Aorta (tissue), 5 donors: Measurements from ENCODE around the gene CHST11. TPM values are rescaled to one million over a fixed set of nuclear protein-coding genes. Genes with fewer than 3 reads are reported as not detected.
A peak's percentile ranks its signal among the peaks of the same experiment; 100 is the strongest.

Experiments used
- ATAC-seq: fragments of 200-7000 bp; cut with Tn5 transposase; one replicate; pipeline ENCODE4 v1.9.1; 2022; ENCODE audit warnings: moderate library complexity; ENCODE audit not compliant: low FRiP score
- DNase-seq, 2 donors: peaks; one replicate each; pipeline ENCODE4 v3.0.0-alpha.2; 2020
- H3K27ac ChIP-seq, 2 donors: one replicate each; pipeline ENCODE4 v1.5.1; 2013; ENCODE audit warnings: low read length in 2 of 2, mild to moderate bottlenecking in 2 of 2, moderate library complexity in 2 of 2, control low read depth in 1 of 2, inconsistent platforms in 1 of 2, low read depth in 1 of 2
- H3K27me3 ChIP-seq, 2 donors: one replicate each; pipeline ENCODE4 v1.6.1; 2013; ENCODE audit warnings: control low read depth in 1 of 2, low read length in 1 of 2, mild to moderate bottlenecking in 1 of 2, moderate library complexity in 1 of 2; ENCODE audit not compliant: insufficient read depth in 2 of 2, control insufficient read depth in 1 of 2
- H3K36me3 ChIP-seq, 2 donors: one replicate each; pipeline ENCODE4 v1.6.1; 2013; ENCODE audit warnings: control low read depth in 1 of 2, low read length in 1 of 2, mild to moderate bottlenecking in 1 of 2; ENCODE audit not compliant: insufficient read depth in 2 of 2, control insufficient read depth in 1 of 2
- H3K4me1 ChIP-seq, 2 donors: one replicate each; pipeline ENCODE4 v1.6.1; 2013; ENCODE audit warnings: low read length in 2 of 2, control low read depth in 1 of 2, mild to moderate bottlenecking in 1 of 2, moderate library complexity in 1 of 2; ENCODE audit not compliant: insufficient read depth in 2 of 2, control insufficient read depth in 1 of 2
- H3K4me3 ChIP-seq, 2 donors: one replicate each; pipeline ENCODE4 v1.5.1; 2013; ENCODE audit warnings: low read length in 2 of 2, control low read depth in 1 of 2, mild to moderate bottlenecking in 1 of 2
- H3K9me3 ChIP-seq: one replicate; pipeline ENCODE4 v1.6.1; 2013; ENCODE audit warnings: mild to moderate bottlenecking, low read length; ENCODE audit not compliant: control insufficient read depth
- WGBS, 2 donors: extraction: QIAGEN DNeasy Blood & Tissue Kit; methylation state at CpG; one replicate each; pipeline ENCODE4 v1.1.7; 2013; 5-methylcytosine and 5-hydroxymethylcytosine counted together
- intact Hi-C, 2 donors: fragments of 100-400 bp; cut with DNase I; formaldehyde crosslinking; loops; one replicate each; pipeline versions ENCODE4 v1.14.2 to v1.15.0; 2022
- polyA plus RNA-seq, 2 donors: library from polyadenylated mRNA; stranded (reverse); fragments of 200-250 nt; gene quantifications; one replicate each; pipeline ENCODE4 v1.2.3, GENCODE V29; 2013
- total RNA-seq, 2 donors: library from RNA; stranded (reverse); fragmentation: NEBNext Ultra II Directional; extraction: Animal tissue kit (Norgen Biotek cat#: 25700); gene quantifications; one replicate each; pipeline ENCODE4 v1.2.1, GENCODE V29; 2021
- donor health status: healthy with polysubstance abuse.
- donor health status: Bipolar disorder and iron deficiency.
- donor health status: DM: no; HTN: no; CAD: no.
- donor health status: DM: no; HTN: no; CAD: no.
- donor health status: DM: yes; HTN: yes; CAD: no.

The CHST11 gene
- total and polyA plus RNA-seq, 4 donors: 2.1 to 31.0 (median 15.7) TPM

- intact Hi-C loops: loop anchor here (5.0 kb wide), 2 partner anchors 40 to 335 kb away; partner anchors contain the start of gene CHST11 (in 1 of the 2)
- H3K27me3 ChIP-seq: no peaks in the 10 kb centered on the region
- H3K27ac ChIP-seq: peak overlapping the region in 1 of 2 donors; percentile 47
- H3K9me3 ChIP-seq: no peaks in the 10 kb centered on the region
- WGBS, 2 donors: 4 to 6% methylated on average over 4 of the region's 4 CpGs
- peaks cover 0 to 5% of the 10 kb centered on the region in 2 donors for H3K4me1 ChIP-seq
- ATAC-seq (peak; percentile 93), DNase-seq (peak in 1 of 2 donors; percentile 52)
- H3K4me3 ChIP-seq: no peak overlapping the region
- H3K36me3 ChIP-seq: no peaks in the 10 kb centered on the region
These were observed 335.8 kb downstream of the CHST11 start for GRCh38 chr12:104792570-104792969.

- intact Hi-C loops: loop anchor here (5.0 kb wide), 2 partner anchors 41 to 336 kb away; partner anchors contain the start of gene CHST11 (in 1 of the 2)
- H3K4me3 ChIP-seq: no peak overlapping the region
- peak overlapping the region in 1 of 2 donors; percentile 47 for H3K27ac ChIP-seq
- DNase-seq (peak in 1 of 2 donors; percentile 67), ATAC-seq (peak; percentile 59)
- no peaks in the 10 kb centered on the region for H3K9me3 ChIP-seq
- 9 to 10% methylated on average over 3 of the region's 3 CpGs for WGBS, 2 donors
- H3K36me3 ChIP-seq: no peaks in the 10 kb centered on the region
- H3K27me3 ChIP-seq: no peaks in the 10 kb centered on the region
- H3K4me1 ChIP-seq: peaks cover 0 to 5% of the 10 kb centered on the region in 2 donors
These were observed 336.5 kb downstream of the CHST11 start for GRCh38 chr12:104793285-104793684.

- H3K9me3 ChIP-seq: no peaks in the 10 kb centered on the region
- peaks cover 0 to 5% of the 10 kb centered on the region in 2 donors for H3K4me1 ChIP-seq
- DNase-seq: no peak
- intact Hi-C loops: loop anchor here (5.0 kb wide), 2 partner anchors 42 to 337 kb away; partner anchors contain the start of gene CHST11 (in 1 of the 2)
- no peak overlapping the region for H3K27ac ChIP-seq
- H3K27me3 ChIP-seq: no peaks in the 10 kb centered on the region
- H3K36me3 ChIP-seq: no peaks in the 10 kb centered on the region
- WGBS, 2 donors: 99 to 100% methylated on average over 1 of the region's 1 CpG
- no peak overlapping the region for H3K4me3 ChIP-seq
- no peak for ATAC-seq
These were observed 337.2 kb downstream of the CHST11 start for GRCh38 chr12:104793968-104794367.

GRCh38 chr12:104796475-104796862, 339.7 kb downstream of the CHST11 start:
- Histone ChIP-seq H3K4me1 (peaks cover 0 to 5% of the 10 kb centered on the region in 2 donors), H3K36me3 (no peaks in the 10 kb centered on the region), H3K9me3 (no peaks in the 10 kb centered on the region), H3K27ac (no peak overlapping the region), H3K4me3 (no peak overlapping the region), H3K27me3 (no peaks in the 10 kb centered on the region)
- ATAC-seq: no peak
- DNase-seq: no peak
- intact Hi-C loops: no loop called here

GRCh38 chr12:104799458-104799857, 342.7 kb downstream of the CHST11 start:
- Histone ChIP-seq H3K4me1 (peaks cover 0 to 3% of the 10 kb centered on the region in 2 donors), H3K36me3 (no peaks in the 10 kb centered on the region), H3K4me3 (no peak overlapping the region), H3K27ac (no peak overlapping the region), H3K27me3 (no peaks in the 10 kb centered on the region), H3K9me3 (no peaks in the 10 kb centered on the region)
- 95 to 98% methylated on average over 1 of the region's 1 CpG for WGBS, 2 donors
- intact Hi-C loops: no loop called here
- ATAC-seq: no peak
- no peak for DNase-seq

GRCh38 chr12:104801005-104801404, 344.3 kb downstream of the CHST11 start:
- H3K27ac ChIP-seq: no peak overlapping the region
- DNase-seq (no peak), ATAC-seq (no peak)
- 88 to 91% methylated on average over 4 of the region's 4 CpGs for WGBS, 2 donors
- no peaks in the 10 kb centered on the region for H3K4me1 ChIP-seq
- no peaks in the 10 kb centered on the region for H3K9me3 ChIP-seq
- no peaks in the 10 kb centered on the region for H3K27me3 ChIP-seq
- H3K4me3 ChIP-seq: no peak overlapping the region
- H3K36me3 ChIP-seq: no peaks in the 10 kb centered on the region
- intact Hi-C loops: no loop called here

DNA sequence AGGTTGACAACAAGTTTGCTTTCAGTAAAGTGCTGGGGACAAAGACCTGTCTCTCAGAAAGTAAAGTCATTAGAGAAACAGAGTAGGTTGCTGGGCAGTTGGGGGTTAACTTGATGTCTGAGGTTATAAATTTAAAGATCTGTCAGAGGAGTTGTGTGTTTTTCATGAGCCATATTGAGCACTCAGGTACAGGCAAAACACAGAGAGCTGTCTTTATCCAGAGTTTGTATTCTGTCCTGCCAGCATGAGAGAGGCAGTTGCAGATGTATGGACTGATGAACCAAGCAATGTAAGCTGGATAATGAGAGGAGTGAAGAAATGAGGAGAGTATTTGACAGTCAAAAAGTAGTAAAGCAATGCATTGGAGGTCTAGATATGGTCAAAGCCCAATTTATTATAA, 344.7 kb downstream of the CHST11 start:
- ATAC-seq (no peak), DNase-seq (no peak)
- no peak overlapping the region for H3K4me3 ChIP-seq
- no peak overlapping the region for H3K27ac ChIP-seq
- no peaks in the 10 kb centered on the region for H3K27me3 ChIP-seq
- H3K9me3 ChIP-seq: no peaks in the 10 kb centered on the region
- intact Hi-C loops: no loop called here
- H3K36me3 ChIP-seq: no peaks in the 10 kb centered on the region
- H3K4me1 ChIP-seq: no peaks in the 10 kb centered on the region

GRCh38 chr12:104802208-104802607, 345.5 kb downstream of the CHST11 start:
- no peaks in the 10 kb centered on the region for H3K4me1 ChIP-seq
- H3K4me3 ChIP-seq: no peak overlapping the region
- intact Hi-C loops: no loop called here
- H3K27me3 ChIP-seq: no peaks in the 10 kb centered on the region
- H3K9me3 ChIP-seq: no peaks in the 10 kb centered on the region
- WGBS, 2 donors: 37 to 40% methylated on average over 3 of the region's 3 CpGs
- no peaks in the 10 kb centered on the region for H3K36me3 ChIP-seq
- DNase-seq (no peak), ATAC-seq (no peak)
- no peak overlapping the region for H3K27ac ChIP-seq

DNA sequence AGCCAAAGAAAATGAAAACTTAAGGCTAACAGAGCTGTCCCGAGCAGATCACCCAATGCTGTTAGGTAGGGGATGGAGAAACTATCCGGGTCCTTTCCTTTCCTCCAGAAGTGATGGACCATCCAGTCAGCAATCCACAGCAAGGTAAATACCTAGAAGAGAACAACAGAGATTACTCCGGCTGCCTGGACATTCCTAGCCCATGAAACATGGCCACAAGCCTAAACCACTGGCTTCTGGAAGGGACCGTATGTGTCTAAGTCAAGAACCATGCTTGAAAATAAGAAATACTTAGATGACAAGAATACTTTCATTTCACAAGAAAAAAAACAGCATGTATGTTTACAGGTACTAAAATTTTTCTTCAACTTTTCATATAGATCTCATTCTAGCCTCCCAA, 348.4 kb downstream of the CHST11 start:
- no peaks in the 10 kb centered on the region for H3K27me3 ChIP-seq
- no peak for ATAC-seq
- H3K4me3 ChIP-seq: no peak overlapping the region
- WGBS, 2 donors: 31 to 38% methylated on average over 4 of the region's 4 CpGs
- H3K27ac ChIP-seq: peak overlapping the region in 1 of 2 donors; percentile 57
- no peak for DNase-seq
- H3K4me1 ChIP-seq: no peaks in the 10 kb centered on the region
- peaks cover 0 to 2% of the 10 kb centered on the region in 2 donors for H3K36me3 ChIP-seq
- intact Hi-C loops: no loop called here
- no peaks in the 10 kb centered on the region for H3K9me3 ChIP-seq
